HG02943 (cell line): ENCODE data around the gene MMD.
"Not testable (repeated sequence)": the region's sequence is repeated elsewhere in the genome, so short reads cannot be mapped to it uniquely, and the experiment has no call there.

Source experiments
- ATAC-seq: cut with Tn5 transposase; IDR thresholded peaks from one replicate; pipeline ENCODE4 v1.9.1; 2021; ENCODE audit warnings: mild to moderate bottlenecking, low read depth, moderate library complexity; ENCODE audit not compliant: unreplicated experiment

MMD gene

GRCh38 chr17:55444471-55445441, 23.1 kb upstream of the MMD start:
- peak; percentile 55 for ATAC-seq

DNA sequence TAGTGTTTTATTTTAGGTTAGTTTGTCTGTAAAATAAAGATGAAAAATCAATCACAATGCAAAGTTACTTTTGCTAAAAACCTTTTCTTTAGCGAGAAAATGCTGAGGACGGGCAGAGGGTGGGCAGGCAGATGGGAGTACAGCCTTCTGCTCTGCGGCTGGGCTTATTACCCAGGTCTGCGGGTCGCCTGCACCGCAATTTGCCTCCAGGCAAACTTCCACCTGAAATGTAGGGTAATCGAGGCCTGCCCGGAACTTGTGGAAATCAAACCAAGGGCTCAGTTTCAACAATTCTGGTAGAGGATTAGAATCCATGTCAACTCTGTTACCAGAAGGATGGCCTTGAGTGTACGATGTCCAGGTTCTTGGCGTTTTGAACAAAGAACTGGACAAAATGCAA, 22.3 kb upstream of the MMD start:
- ATAC-seq = no peak

DNA sequence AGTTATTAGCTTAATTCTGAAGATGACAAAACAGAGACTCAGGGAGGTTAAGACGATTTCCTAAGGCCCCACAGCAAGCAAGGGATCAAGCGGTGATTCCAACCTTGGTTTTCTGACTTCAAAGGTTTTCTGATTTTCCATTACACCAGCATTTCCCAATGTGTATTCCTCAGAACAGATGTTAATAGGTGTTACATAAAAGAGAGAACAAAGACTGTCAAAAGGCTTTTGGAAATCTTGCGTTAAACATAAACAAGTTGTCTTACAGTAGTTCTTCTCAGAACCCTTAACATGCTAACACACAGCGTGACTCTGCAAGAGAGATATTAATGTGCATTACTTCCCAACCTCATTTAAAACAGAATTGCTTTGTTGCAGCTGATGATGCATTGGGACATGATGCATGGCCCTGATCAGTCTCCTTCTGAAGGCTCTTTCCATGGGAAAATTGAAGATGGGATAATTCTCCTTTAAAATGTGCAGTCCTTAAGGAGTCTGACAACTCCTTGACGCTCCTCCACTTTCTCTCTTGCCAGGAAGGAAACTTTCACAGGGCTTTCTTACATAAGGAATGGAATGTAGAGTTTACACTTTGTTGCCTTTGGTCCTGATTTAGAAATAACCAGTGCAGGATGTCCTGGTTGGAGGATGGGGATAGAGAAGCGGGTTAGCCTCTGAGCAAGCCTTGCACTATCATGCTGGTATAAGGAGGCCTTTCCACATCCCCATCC, 21.5 kb upstream of the MMD start:
- ATAC-seq = no peak

DNA sequence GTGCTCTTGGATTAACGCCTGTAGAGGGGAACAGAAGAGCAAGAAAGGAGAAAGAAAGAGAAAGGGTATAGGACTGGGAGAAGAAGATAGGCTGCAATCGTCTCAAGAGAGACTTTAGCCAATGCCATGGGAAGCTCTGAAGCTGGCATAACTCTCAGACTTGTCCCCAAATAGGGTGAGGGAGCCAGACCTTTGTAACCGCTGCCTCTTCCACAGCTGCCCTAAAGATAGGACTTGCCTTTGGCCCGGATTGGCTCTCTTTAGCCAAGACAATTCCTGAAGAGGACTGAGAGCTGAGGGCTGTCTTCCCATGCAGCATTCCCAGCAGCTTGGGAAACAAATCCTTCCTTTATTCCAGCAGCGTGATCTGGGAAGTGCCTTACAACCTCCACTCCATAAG, 20.8 kb upstream of the MMD start:
- no peak for ATAC-seq

- no peak for ATAC-seq
Measured at GRCh38 chr17:55441544-55441943, 19.9 kb upstream of the MMD start.

- no peak for ATAC-seq
Measured at GRCh38 chr17:55440391-55440790, 18.8 kb upstream of the MMD start.

DNA sequence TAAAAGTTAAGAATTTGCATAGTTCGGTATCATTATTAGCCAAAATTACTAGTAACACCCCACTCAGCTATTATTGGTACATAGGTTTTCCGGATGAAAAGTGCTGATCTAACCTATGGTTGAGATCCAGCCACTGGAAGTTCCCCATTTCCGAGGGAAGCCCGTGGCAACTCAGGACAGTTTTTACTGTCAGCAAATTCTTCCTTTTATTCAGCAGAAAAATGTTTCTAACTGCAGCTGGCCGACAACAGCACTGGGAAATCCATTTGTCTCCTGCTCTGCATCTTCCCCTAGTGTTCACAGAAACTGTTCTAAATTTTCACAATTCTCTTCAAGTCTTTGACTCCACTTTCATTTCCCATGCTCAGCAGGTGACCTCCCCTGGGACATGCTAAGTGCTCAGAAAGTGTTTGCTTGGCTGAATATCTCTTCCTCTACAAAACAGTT, 15.5 kb upstream of the MMD start:
- ATAC-seq = peak; percentile 77

DNA sequence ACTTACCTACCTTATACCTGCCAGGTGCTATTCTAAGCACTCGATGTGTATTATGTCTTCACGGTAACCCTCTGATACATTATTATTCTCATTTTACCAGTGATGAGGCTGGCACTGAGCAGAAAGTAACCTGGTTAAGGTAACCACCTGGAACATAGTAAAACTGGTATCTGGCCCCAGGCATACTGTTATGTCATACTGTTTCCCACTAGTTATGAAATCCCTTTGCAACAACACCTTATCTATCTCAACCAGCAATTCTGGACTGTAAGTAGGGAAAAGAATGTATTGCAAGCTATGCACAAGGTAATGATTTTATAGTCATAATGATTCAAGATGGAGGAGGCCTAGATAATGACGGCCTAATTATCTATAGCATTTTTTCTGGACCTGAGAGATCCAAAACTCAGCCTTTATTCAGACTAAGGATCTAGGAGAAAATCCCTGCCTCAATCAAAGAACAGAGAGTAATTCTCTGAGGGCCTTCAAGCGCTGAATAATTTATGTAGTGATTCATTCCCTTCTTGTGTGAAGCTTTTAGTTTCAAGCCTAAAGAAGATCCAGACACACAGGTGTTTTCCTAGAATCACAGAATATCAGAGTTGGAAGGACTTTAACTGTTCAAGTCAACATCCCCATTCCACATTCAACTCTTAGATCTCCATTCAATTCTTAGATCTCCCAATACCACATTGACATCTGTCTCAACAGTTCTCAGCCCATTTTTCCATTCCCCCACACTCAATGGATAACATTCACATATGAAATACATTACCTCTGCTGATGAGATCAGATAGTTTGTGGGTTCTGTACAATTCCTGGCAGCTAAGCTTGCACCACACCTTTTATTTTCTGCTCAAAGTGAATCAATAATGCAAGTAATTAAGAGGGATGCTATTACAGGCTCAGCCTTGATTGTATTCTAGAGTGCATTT, 14.9 kb upstream of the MMD start:
- ATAC-seq = no peak

DNA sequence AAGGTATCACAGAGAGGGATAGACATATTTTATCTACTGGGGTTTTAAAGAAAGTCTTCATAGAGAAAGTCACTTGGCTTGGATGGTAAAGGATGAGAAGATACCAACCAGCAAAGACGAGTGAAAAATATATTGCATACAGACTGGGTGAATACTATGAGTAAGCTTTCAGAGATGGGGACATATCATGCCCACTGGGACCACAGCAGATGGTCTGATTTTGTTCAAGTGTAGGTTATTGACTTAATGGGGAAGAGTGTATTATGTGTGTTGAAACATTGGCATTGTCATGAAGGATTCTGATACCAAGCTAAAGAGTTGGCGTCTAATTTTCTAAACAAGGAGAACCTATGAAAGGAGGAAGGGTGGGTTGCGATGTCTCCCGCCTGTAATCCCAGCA, 13.8 kb upstream of the MMD start:
- ATAC-seq = no peak

DNA sequence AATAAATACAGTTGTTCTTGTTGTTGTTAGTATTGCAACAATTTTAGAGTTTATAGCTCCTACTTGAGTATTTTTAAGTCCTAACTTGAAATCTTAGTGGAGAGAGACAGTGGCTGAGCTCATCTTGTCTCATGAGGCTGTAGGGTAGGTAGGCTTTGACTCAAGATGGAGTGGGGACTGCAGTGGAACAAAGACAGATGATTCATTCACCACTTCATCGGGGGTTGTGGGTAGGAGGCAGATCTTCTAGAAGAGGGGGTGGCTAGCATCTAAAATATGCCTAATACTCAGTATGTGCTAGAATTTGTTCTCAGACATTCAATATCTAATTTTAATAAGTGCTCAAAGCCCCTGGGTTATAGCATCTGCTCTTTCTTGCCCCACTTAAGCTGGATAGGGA, 13.1 kb upstream of the MMD start:
- ATAC-seq = no peak

- no peak for ATAC-seq
Measured at GRCh38 chr17:55433629-55434422, 12.2 kb upstream of the MMD start.

- ATAC-seq = no peak
Measured at GRCh38 chr17:55433029-55433628, 11.5 kb upstream of the MMD start.

DNA sequence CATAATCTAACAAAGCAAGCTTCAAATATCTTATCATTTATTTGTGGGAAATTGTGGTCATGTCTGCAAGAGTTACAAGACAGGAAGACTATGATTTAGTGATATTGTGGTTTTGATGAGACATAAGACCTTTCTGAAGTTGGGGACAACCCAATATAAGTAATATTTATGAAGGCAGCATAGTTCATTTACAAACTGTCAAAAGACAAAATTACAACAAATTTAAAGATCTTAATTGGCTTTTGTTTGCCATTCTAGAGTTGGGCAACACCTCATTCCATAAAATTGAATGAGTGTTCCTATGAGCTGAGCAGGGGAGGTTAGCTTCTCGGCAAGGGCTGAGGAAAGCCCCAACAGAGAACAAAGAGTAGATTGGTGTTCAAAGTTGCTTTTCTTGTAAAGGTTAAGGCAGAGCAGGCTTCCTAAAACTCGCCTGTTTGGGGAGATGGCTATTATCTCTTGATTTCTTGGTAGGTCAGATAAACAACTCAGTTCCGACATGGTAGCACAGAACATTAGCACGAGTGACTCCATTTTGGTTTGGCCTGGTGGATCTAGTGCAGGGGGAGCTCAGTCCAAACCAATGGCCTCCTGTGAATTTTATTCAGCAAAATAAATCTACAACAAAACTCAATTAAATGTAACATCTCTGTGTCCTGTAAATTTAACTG, 10.9 kb upstream of the MMD start:
- ATAC-seq = no peak

GRCh38 chr17:55431914-55432313, 10.3 kb upstream of the MMD start:
- ATAC-seq = not testable (repeated sequence)

DNA sequence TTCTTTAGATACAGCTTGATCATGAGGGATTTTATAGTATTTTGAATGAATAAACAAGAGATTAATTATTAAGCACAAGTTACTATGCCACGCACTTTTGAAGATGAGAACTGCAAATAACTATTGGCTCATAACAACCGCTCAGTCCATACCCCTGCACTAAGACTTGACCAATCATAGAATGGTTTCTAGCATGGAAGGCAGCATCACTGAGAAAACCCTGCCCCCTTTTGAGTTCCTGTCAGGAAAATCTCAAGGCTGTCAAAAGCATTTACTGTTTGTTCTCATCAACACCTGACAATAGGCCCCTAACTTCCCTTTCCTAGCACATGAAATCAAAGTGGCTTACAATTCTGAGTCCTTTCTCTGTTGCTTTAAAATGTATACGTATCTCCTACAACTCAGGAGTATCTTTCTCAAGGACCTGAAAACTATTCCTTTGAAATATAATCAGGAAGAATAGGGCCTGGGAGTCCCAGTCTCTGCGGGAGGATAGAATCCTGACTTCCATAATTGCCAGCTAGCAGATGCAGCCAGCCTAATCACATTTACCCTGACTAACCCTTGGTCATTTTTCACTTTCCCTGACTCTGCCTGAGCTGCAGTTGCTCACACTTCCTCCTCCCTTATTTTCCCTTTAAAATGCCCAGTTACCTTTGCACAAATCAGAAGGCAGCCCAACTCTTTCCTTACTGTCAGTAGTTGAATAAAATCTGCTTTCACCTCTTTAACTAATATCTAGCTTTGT, 9.1 kb upstream of the MMD start:
- no peak for ATAC-seq

- no peak for ATAC-seq
Measured at GRCh38 chr17:55427587-55427882, 5.9 kb upstream of the MMD start.

DNA sequence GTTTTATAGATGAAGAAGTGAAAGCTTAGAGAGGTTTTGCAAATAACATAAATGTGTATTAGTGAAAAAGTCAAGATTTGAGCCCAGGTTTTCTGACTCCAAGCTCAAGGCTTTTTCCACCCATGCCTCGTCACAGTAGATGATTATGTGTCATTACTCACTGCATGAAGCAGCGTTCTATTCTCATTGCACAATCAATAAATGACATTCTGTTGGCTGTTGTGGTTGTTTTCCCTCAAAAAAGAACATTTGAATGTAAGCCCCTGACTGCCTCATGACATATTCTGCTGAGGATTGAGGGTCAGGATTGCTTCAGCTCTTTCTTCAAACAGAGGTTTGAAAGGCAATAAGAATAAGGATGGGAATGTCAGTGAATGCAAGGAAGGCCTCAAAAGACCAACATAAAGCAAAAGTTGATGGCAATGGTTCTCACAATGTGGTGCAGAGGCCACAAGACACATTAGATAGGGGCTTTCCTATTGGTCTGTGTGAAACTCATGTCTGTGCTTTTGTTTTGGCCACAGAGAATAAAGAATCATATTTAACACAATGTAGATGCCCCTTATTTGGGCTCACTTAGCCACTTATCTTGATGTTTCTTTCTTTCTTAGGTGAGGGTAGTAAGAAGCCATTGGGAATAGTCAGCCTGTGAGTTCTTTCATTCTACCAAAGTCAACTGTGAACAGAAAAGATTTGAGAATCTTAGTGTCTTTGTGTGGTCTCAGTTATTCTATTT, 5.4 kb upstream of the MMD start:
- no peak for ATAC-seq
